B cell (primary cell): Measurements from ENCODE around the gene PLAGL2. TPM values are rescaled to one million over a fixed set of nuclear protein-coding genes. Genes with fewer than 3 reads are reported as not detected.

Experiments used
- ATAC-seq: fragments of 200-7000 bp; cut with Tn5 transposase; one replicate; pipeline ENCODE4 v1.10.0; 2021; ENCODE audit warnings: low read depth, mild to moderate bottlenecking, moderate number of reproducible peaks, moderate library complexity
- CTCF ChIA-PET: fragments of 350-600 bp; sonication (Branson Sonifier 250); formaldehyde crosslinking; loops from one replicate; lab custom pipeline; 2021; ENCODE audit warnings: antibody characterized with exemption, inconsistent platforms; lab: Charles Lee
- POLR2A ChIA-PET: fragments of 350-600 bp; sonication (Branson Sonifier 250); formaldehyde crosslinking; loops from one replicate; lab custom pipeline; 2021; ENCODE audit warnings: antibody characterized with exemption; lab: Charles Lee
- DNase-seq: peaks from one replicate; pipeline ENCODE4 v3.0.0; 2013
- H2AFZ ChIP-seq: 2 replicates; pipeline ENCODE4 v1.6.1; 2012; ENCODE audit warnings: mild to moderate bottlenecking, low read depth, low read length; ENCODE audit not compliant: insufficient read depth, poor library complexity, severe bottlenecking
- H3K27ac ChIP-seq, 2 donors: 1 replicate in 1 of 2; 2 replicates in 1 of 2; pipeline ENCODE4 v1.5.1; 2012 to 2013; ENCODE audit warnings: low read length in 2 of 2, mild to moderate bottlenecking in 2 of 2, moderate library complexity in 1 of 2
- H3K27me3 ChIP-seq, 4 experiments: fragments of 200-600 bp in 1 of 4; sonication (generic) in 1 of 4; replicated peaks in 1 of 4; 1 replicate in 2 of 4; 2 replicates in 2 of 4; pipeline versions ENCODE4 v1.6.1 to v1.7.0; 2013 to 2016; ENCODE audit warnings: low read length in 3 of 4, mild to moderate bottlenecking in 2 of 4, mixed read lengths in 1 of 4, moderate library complexity in 1 of 4; ENCODE audit not compliant: insufficient read depth in 4 of 4, control insufficient read depth in 3 of 4; ENCODE audit errors: control extremely low read depth in 1 of 4
- H3K36me3 ChIP-seq, 2 experiments: replicated peaks in 1 of 2; 1 replicate in 1 of 2; 2 replicates in 1 of 2; pipeline versions ENCODE4 v1.6.1 to v1.7.1; 2013; ENCODE audit warnings: low read length in 1 of 2; ENCODE audit not compliant: insufficient read depth in 2 of 2, control insufficient read depth in 1 of 2; ENCODE audit errors: control extremely low read depth in 1 of 2, extremely low read depth in 1 of 2
- H3K4me1 ChIP-seq, 2 donors: fragments of 200-600 bp in 1 of 2; sonication (generic) in 1 of 2; 1 replicate in 1 of 2; 2 replicates in 1 of 2; pipeline versions ENCODE4 v1.5.1 to v1.6.1; 2013 to 2017; ENCODE audit warnings: low read length in 2 of 2; ENCODE audit not compliant: control insufficient read depth in 2 of 2, insufficient read depth in 2 of 2
- H3K4me2 ChIP-seq: replicated peaks from 2 replicates; pipeline ENCODE3; 2012; ENCODE audit warnings: mild to moderate bottlenecking, low read depth, low read length; ENCODE audit not compliant: poor library complexity, severe bottlenecking
- H3K4me3 ChIP-seq, 5 experiments: fragments of 200-600 bp in 1 of 5; sonication (generic) in 1 of 5; 1 replicate in 3 of 5; 2 replicates in 2 of 5; pipeline versions ENCODE4 v1.5.1 to v1.7.0; 2011 to 2016; ENCODE audit warnings: low read length in 4 of 5, mild to moderate bottlenecking in 4 of 5, low read depth in 2 of 5, control low read depth in 1 of 5, moderate library complexity in 1 of 5; ENCODE audit not compliant: insufficient read depth in 1 of 5; ENCODE audit errors: control extremely low read depth in 1 of 5, extremely low read depth in 1 of 5
- H3K79me2 ChIP-seq: fragments of 200-600 bp; sonication (generic); one replicate; pipeline ENCODE4 v1.6.0; 2016; ENCODE audit warnings: low read length; ENCODE audit not compliant: control insufficient read depth, insufficient read depth
- H3K9ac ChIP-seq: fragments of 200-600 bp; sonication (generic); 2 replicates; pipeline ENCODE4 v1.6.1; 2017; ENCODE audit warnings: mild to moderate bottlenecking, low read length, moderate library complexity
- H3K9me3 ChIP-seq, 3 donors: one replicate each; pipeline versions ENCODE4 v1.6.1 to v1.7.1; 2013; ENCODE audit warnings: low read length in 2 of 3; ENCODE audit not compliant: control insufficient read depth in 2 of 3, insufficient read depth in 1 of 3; ENCODE audit errors: control extremely low read depth in 1 of 3
- H4K20me1 ChIP-seq: 2 replicates; pipeline ENCODE4 v1.6.0; 2012; ENCODE audit warnings: mild to moderate bottlenecking, low read length; ENCODE audit not compliant: insufficient read depth, control insufficient read depth, poor library complexity, severe bottlenecking
- H3K27ac Mint-ChIP-seq: one replicate; pipeline ENCODE4 v1.8.0; 2021; ENCODE audit warnings: mixed read lengths
- H3K27me3 Mint-ChIP-seq: one replicate; pipeline ENCODE4 v1.8.0; 2021; ENCODE audit warnings: mixed read lengths
- H3K4me1 Mint-ChIP-seq: one replicate; pipeline ENCODE4 v1.8.0; 2021; ENCODE audit warnings: mixed read lengths
- H3K4me3 Mint-ChIP-seq: one replicate; pipeline ENCODE4 v1.8.0; 2021; ENCODE audit warnings: mixed read lengths
- H3K9me3 Mint-ChIP-seq: one replicate; pipeline ENCODE4 v1.8.0; 2022; ENCODE audit warnings: mixed read lengths; ENCODE audit not compliant: insufficient read depth
- EZH2 ChIP-seq: IDR thresholded peaks from 2 replicates; pipeline ENCODE4 v1.6.1; 2012; ENCODE audit warnings: borderline replicate concordance, low read depth, mild to moderate bottlenecking, moderate library complexity, low read length; ENCODE audit not compliant: insufficient read depth, poor library complexity, severe bottlenecking
- WGBS: methylation state at CpG from one replicate; pipeline ENCODE4 v1.1.5; 2013; ENCODE audit warnings: missing lambda C conversion rate; ENCODE audit not compliant: insufficient coverage; 5-methylcytosine and 5-hydroxymethylcytosine counted together
- intact Hi-C: fragments of 100-400 bp; cut with micrococcal nuclease; formaldehyde crosslinking; loops from one replicate; pipeline ENCODE4 v1.10.0; 2022
- polyA plus RNA-seq: library from polyadenylated mRNA; depleted of rRNA; stranded (reverse); fragments of >200 nt; gene quantifications from 2 replicates; pipeline ENCODE4 v1.2.3, GENCODE V29; 2012
- total RNA-seq, 2 donors: library from RNA; stranded (reverse); fragments of 120-200 nt in 1 of 2; gene quantifications; 1 replicate in 1 of 2; 2 replicates in 1 of 2; pipeline versions ENCODE4 v1.2.3 to v1.2.4, GENCODE V29; 2013 to 2022
- TF ChIP-seq, protein P1 (sequence below): fragments of 200-600 bp; IDR thresholded peaks from one replicate; pipeline ENCODE4 v1.8.0; 2022; ENCODE audit warnings: antibody characterized with exemption, mild to moderate bottlenecking

PLAGL2 gene
- total and polyA plus RNA-seq, 2 donors (not counting 1 experiment from before 2014, with no cell fraction given): 4.4 to 18.4 TPM

DNA sequence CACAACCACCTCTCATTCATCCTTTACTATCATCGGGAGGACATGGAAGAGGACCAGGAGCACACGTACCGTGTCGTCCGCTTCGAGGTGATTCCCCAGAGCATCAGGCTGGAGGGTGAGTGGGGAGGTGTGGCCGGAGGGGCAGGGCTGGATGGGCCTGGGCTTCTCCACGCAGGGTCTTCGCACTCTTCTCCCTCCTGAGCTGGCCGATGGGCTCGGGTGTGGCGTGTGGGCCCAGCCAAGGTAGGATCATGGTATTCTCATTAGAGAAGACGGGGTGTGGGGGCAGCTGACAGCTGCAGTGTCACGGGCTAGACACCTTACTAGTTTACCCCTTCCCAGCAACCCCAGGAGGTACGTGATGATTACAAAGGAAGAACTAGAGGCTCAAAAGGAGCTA is 64.6 kb downstream of the PLAGL2 start:
- Mint-ChIP-seq H3K9me3 (no peaks in the 10 kb centered on the region), H3K27me3 (no peaks in the 10 kb centered on the region), H3K4me3 (no peak overlapping the region), H3K4me1 (no peaks in the 10 kb centered on the region), H3K27ac (no peak overlapping the region)
- Histone ChIP-seq H2AFZ (no peak overlapping the region), H3K4me2 (no peak overlapping the region), H3K27ac (no peak overlapping the region), H3K9ac (no peak overlapping the region), H3K4me1 (no peaks in the 10 kb centered on the region), H3K4me3 (no peak overlapping the region), H3K27me3 (no peaks in the 10 kb centered on the region), H3K9me3 (no peaks in the 10 kb centered on the region), H3K36me3 (peaks cover 5 to 79% of the 10 kb centered on the region in 2 experiments), H3K79me2 (no peaks in the 10 kb centered on the region), H4K20me1 (no peaks in the 10 kb centered on the region)
- ATAC-seq (no peak), DNase-seq (no peak)
- ChIA-PET POLR2A (no interaction called here), CTCF (no interaction called here)
- intact Hi-C loops: no loop called here
- 93% methylated on average over 5 of the region's 15 CpGs for WGBS
- TF ChIP-seq, protein P1, sequence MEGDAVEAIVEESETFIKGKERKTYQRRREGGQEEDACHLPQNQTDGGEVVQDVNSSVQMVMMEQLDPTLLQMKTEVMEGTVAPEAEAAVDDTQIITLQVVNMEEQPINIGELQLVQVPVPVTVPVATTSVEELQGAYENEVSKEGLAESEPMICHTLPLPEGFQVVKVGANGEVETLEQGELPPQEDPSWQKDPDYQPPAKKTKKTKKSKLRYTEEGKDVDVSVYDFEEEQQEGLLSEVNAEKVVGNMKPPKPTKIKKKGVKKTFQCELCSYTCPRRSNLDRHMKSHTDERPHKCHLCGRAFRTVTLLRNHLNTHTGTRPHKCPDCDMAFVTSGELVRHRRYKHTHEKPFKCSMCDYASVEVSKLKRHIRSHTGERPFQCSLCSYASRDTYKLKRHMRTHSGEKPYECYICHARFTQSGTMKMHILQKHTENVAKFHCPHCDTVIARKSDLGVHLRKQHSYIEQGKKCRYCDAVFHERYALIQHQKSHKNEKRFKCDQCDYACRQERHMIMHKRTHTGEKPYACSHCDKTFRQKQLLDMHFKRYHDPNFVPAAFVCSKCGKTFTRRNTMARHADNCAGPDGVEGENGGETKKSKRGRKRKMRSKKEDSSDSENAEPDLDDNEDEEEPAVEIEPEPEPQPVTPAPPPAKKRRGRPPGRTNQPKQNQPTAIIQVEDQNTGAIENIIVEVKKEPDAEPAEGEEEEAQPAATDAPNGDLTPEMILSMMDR: no peak
- no peak for TF ChIP-seq EZH2

Other genes with a start within 250 kb of the PLAGL2 start
- 0.05 and 0.10 TPM in 2 replicates for gene XKR7, start 239.6 kb downstream of the PLAGL2 start, total RNA-seq
- gene XKR7, start 239.6 kb downstream of the PLAGL2 start, polyA plus RNA-seq: 0.09 and 0.12 TPM in 2 replicates
- gene CCM2L, start 197.3 kb downstream of the PLAGL2 start, total RNA-seq: not detected in 2 replicates
- not detected in 2 replicates for gene CCM2L, start 197.3 kb downstream of the PLAGL2 start, polyA plus RNA-seq
- 48.1 and 48.6 TPM in 2 replicates for gene HCK, start 155.5 kb downstream of the PLAGL2 start, total RNA-seq
- gene HCK, start 155.5 kb downstream of the PLAGL2 start, polyA plus RNA-seq: 23.4 and 33.3 TPM in 2 replicates
- gene TM9SF4, start 98.0 kb downstream of the PLAGL2 start, total RNA-seq: 50.4 and 53.8 TPM in 2 replicates
- 23.5 and 27.7 TPM in 2 replicates for gene TM9SF4, start 98.0 kb downstream of the PLAGL2 start, polyA plus RNA-seq
- gene POFUT1, start 137 bp upstream of the PLAGL2 start, total RNA-seq: 18.1 and 19.3 TPM in 2 replicates
- 5.7 and 7.8 TPM in 2 replicates for gene POFUT1, start 137 bp upstream of the PLAGL2 start, polyA plus RNA-seq
- 16.8 and 17.5 TPM in 2 replicates for gene KIF3B, start 69.9 kb upstream of the PLAGL2 start, total RNA-seq
- gene KIF3B, start 69.9 kb upstream of the PLAGL2 start, polyA plus RNA-seq: 12.7 and 13.2 TPM in 2 replicates
- gene ASXL1, start 150.6 kb upstream of the PLAGL2 start, total RNA-seq: 180 and 183 TPM in 2 replicates
- gene ASXL1, start 150.6 kb upstream of the PLAGL2 start, polyA plus RNA-seq: 93.0 and 158 TPM in 2 replicates